ENCODE measurements around the gene UMODL1.

GRCh38 chr21:42148097-42148496 is 77.0 kb downstream of the UMODL1 start:
- TF ChIP-seq, protein P1, sequence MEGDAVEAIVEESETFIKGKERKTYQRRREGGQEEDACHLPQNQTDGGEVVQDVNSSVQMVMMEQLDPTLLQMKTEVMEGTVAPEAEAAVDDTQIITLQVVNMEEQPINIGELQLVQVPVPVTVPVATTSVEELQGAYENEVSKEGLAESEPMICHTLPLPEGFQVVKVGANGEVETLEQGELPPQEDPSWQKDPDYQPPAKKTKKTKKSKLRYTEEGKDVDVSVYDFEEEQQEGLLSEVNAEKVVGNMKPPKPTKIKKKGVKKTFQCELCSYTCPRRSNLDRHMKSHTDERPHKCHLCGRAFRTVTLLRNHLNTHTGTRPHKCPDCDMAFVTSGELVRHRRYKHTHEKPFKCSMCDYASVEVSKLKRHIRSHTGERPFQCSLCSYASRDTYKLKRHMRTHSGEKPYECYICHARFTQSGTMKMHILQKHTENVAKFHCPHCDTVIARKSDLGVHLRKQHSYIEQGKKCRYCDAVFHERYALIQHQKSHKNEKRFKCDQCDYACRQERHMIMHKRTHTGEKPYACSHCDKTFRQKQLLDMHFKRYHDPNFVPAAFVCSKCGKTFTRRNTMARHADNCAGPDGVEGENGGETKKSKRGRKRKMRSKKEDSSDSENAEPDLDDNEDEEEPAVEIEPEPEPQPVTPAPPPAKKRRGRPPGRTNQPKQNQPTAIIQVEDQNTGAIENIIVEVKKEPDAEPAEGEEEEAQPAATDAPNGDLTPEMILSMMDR (IDR thresholded peaks at IDR 0.05; ENCODE audit: poor library complexity): no peak
- no peak for TF ChIP-seq EZH2 (IDR thresholded peaks at IDR 0.05; ENCODE audit: borderline replicate concordance)
- no peak for TF ChIP-seq EZH2phosphoT487 (IDR thresholded peaks at IDR 0.05; ENCODE audit: low read depth, severe bottlenecking, unreplicated experiment)
